CD14-positive monocyte (primary cell): ENCODE data around the gene S100A6. TPM values are rescaled to one million over a fixed set of nuclear protein-coding genes. Genes with fewer than 3 reads are reported as not detected.

Experiments
- DNase-seq, 3 donors: peaks; one replicate each; pipeline ENCODE4 v3.0.0-alpha.2; 2011 to 2022
- H2AFZ ChIP-seq: 2 replicates; pipeline ENCODE4 v1.6.0; 2012; ENCODE audit warnings: mild to moderate bottlenecking, low read depth, low read length, inconsistent platforms; ENCODE audit not compliant: insufficient read depth, poor library complexity, severe bottlenecking
- H3K27ac ChIP-seq, 2 donors: 1 replicate in 1 of 2; 2 replicates in 1 of 2; pipeline ENCODE4 v1.5.1; 2012 to 2013; ENCODE audit warnings: low read length in 2 of 2, control low read depth in 1 of 2, inconsistent platforms in 1 of 2, low read depth in 1 of 2, mild to moderate bottlenecking in 1 of 2
- H3K27me3 ChIP-seq, 2 donors: one replicate each; pipeline versions ENCODE4 v1.6.0 to v1.6.1; 2011 to 2013; ENCODE audit warnings: low read length in 2 of 2; ENCODE audit not compliant: control insufficient read depth in 2 of 2, insufficient read depth in 2 of 2
- H3K36me3 ChIP-seq, 2 donors: replicated peaks in 1 of 2; 1 replicate in 1 of 2; 2 replicates in 1 of 2; pipeline versions ENCODE4 v1.5.1 to v1.6.1; 2012 to 2013; ENCODE audit warnings: low read length in 2 of 2, control low read depth in 1 of 2, inconsistent platforms in 1 of 2, mild to moderate bottlenecking in 1 of 2; ENCODE audit not compliant: insufficient read depth in 2 of 2, control insufficient read depth in 1 of 2
- H3K4me1 ChIP-seq, 2 donors: 1 replicate in 1 of 2; 2 replicates in 1 of 2; pipeline versions ENCODE4 v1.5.1 to v1.6.1; 2012 to 2013; ENCODE audit warnings: low read length in 2 of 2, control low read depth in 1 of 2, inconsistent platforms in 1 of 2, mild to moderate bottlenecking in 1 of 2, moderate library complexity in 1 of 2; ENCODE audit not compliant: insufficient read depth in 2 of 2, control insufficient read depth in 1 of 2
- H3K4me2 ChIP-seq: replicated peaks from 2 replicates; pipeline ENCODE3; 2012; ENCODE audit warnings: low read length, moderate library complexity, mild to moderate bottlenecking; ENCODE audit not compliant: poor library complexity, severe bottlenecking; ENCODE audit errors: extremely low read depth
- H3K4me3 ChIP-seq, 3 experiments: fragments of 200-600 bp in 1 of 3; sonication (generic) in 1 of 3; replicated peaks in 1 of 3; 1 replicate in 2 of 3; 2 replicates in 1 of 3; pipeline ENCODE4 v1.5.1; 2011 to 2013; ENCODE audit warnings: low read length in 3 of 3, mild to moderate bottlenecking in 3 of 3, control low read depth in 2 of 3, low read depth in 2 of 3, inconsistent platforms in 1 of 3, moderate library complexity in 1 of 3
- H3K79me2 ChIP-seq: 2 replicates; pipeline ENCODE4 v1.6.0; 2012; ENCODE audit warnings: mild to moderate bottlenecking, control low read depth, inconsistent platforms, low read length, moderate library complexity; ENCODE audit not compliant: insufficient read depth
- H3K9ac ChIP-seq: 2 replicates; pipeline ENCODE4 v1.6.0; 2017; ENCODE audit warnings: low read length, mild to moderate bottlenecking; ENCODE audit not compliant: insufficient read depth, poor library complexity, severe bottlenecking
- H3K9me3 ChIP-seq, 2 donors: replicated peaks in 1 of 2; 1 replicate in 1 of 2; 2 replicates in 1 of 2; pipeline versions ENCODE4 v1.5.1 to v1.6.1; 2012 to 2013; ENCODE audit warnings: low read length in 2 of 2, control low read depth in 1 of 2; ENCODE audit not compliant: control insufficient read depth in 1 of 2, insufficient read depth in 1 of 2
- H4K20me1 ChIP-seq: 2 replicates; pipeline ENCODE4 v1.6.0; 2012; ENCODE audit warnings: mild to moderate bottlenecking, low read length, control low read depth, moderate library complexity; ENCODE audit not compliant: insufficient read depth
- H3K27ac Mint-ChIP-seq, 7 donors: one replicate each; pipeline ENCODE4 v1.8.0; 2020; ENCODE audit warnings: mild to moderate bottlenecking in 7 of 7, mixed read lengths in 7 of 7, moderate library complexity in 6 of 7, inconsistent platforms in 2 of 7
- H3K27me3 Mint-ChIP-seq, 3 donors: one replicate each; pipeline ENCODE4 v1.8.0; 2021 to 2022; ENCODE audit warnings: low read depth in 3 of 3, mild to moderate bottlenecking in 3 of 3, mixed read lengths in 3 of 3, moderate library complexity in 3 of 3, inconsistent platforms in 1 of 3
- H3K36me3 Mint-ChIP-seq, 2 donors: one replicate each; pipeline ENCODE4 v1.8.0; 2020; ENCODE audit warnings: mixed read lengths in 2 of 2, inconsistent platforms in 1 of 2, mild to moderate bottlenecking in 1 of 2
- H3K4me1 Mint-ChIP-seq: one replicate; pipeline ENCODE4 v1.8.0; 2020; ENCODE audit warnings: mild to moderate bottlenecking, mixed read lengths
- H3K4me3 Mint-ChIP-seq, 2 donors: one replicate each; pipeline ENCODE4 v1.8.0; 2020; ENCODE audit warnings: mild to moderate bottlenecking in 2 of 2, mixed read lengths in 2 of 2, moderate library complexity in 1 of 2
- H3K9me3 Mint-ChIP-seq, 7 donors: one replicate each; pipeline ENCODE4 v1.8.0; 2020 to 2022; ENCODE audit warnings: mixed read lengths in 7 of 7, mild to moderate bottlenecking in 6 of 7, moderate library complexity in 6 of 7, inconsistent platforms in 2 of 7
- CTCF ChIP-seq: fragments of 200-600 bp; IDR thresholded peaks from one replicate; pipeline ENCODE4 v1.8.0; 2022; ENCODE audit warnings: antibody characterized with exemption, mild to moderate bottlenecking
- whole genome bisulfite sequencing: methylation state at CpG from one replicate; pipeline ENCODE4 v1.1.5; 2013; ENCODE audit warnings: missing lambda C conversion rate; ENCODE audit not compliant: insufficient coverage; 5-methylcytosine and 5-hydroxymethylcytosine counted together
- intact Hi-C, 2 donors: fragments of 100-400 bp; cut with micrococcal nuclease; formaldehyde crosslinking; loops; one replicate each; pipeline versions ENCODE4 v1.15.0 to v1.15.1; 2023
- polyA plus RNA-seq, 3 donors: library from polyadenylated mRNA; depleted of rRNA in 1 of 3; unstranded in 2 of 3; stranded (reverse) in 1 of 3; fragments of 300-500 nt in 2 of 3; fragments of >200 nt in 1 of 3; fragmentation: Illumina TruSeq in 2 of 3; gene quantifications; 1 replicate in 2 of 3; 2 replicates in 1 of 3; pipeline ENCODE4 v1.2.3, GENCODE V29; 2012 to 2021

S100A6 gene
- polyA plus RNA-seq, 3 donors = 1,242 to 5,004 (median 4,414) TPM

DNA sequence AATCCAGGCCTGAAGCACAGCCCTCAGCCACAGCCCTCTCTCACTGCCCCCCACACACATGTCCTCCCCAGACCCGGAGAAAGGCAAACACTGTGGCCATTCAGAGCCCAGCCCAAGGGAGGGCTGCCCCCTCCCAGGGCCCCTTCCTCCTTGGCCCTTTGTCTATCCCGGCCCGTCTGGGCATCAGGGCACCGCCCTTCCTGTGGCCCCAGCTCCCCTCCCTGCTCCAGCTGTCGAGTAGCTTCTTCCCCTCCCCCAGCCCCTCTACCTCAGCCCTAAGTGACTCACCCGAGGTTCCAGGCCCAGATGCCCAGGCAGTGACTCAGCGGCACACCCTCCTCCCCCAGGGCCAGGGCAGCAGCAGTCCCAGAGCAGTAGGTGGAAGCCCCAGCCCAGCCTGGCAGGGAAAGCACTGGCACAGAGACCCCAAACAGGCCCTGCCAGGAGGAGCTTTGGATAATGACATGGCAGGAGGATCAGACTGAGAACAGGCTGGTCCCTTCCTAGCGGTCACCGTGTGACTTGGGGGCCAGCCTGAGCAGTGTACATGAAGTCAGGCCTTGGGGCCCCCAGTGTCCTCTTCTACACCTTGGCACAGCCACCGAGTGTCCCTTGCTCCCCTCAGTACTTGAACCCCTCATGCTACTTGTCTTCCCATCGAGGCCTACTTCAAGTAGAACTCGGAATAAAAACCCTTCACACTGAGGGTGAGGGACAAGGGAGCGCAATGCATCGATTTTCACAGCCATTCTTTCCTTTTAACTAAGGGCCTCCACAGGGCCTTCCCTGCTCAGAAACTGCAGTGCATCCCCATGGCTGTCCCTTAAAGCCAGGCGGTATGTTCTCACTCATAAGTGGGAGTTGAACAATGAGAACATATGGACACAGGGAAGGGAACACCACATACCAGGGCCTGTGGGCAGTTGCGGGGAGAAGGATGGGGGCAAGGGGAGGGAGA, 30.9 kb upstream of the S100A6 start:
- no peaks in the 10 kb centered on the region for H3K27me3 ChIP-seq
- no peaks in the 10 kb centered on the region for H3K36me3 ChIP-seq
- intact Hi-C loops = loop anchor here (5.0 kb wide), 2 partner anchors 54 to 1519 kb away; no protein-coding TSS in a partner anchor
- no peak for TF ChIP-seq CTCF
- 29% methylated on average over 9 of the region's 16 CpGs for WGBS
- no peaks in the 10 kb centered on the region for H3K9me3 ChIP-seq
- no peak overlapping the region for H2AFZ ChIP-seq
- Mint-ChIP-seq H3K4me1 (peaks cover 56% of the 10 kb centered on the region), H3K9me3 (no peaks in the 10 kb centered on the region), H3K4me3 (peak overlapping the region; percentile 43 to 89), H3K27ac (peak overlapping the region; percentile 99 to 100 (median 100)), H3K36me3 (peaks cover 0 to 5% of the 10 kb centered on the region in 2 donors), H3K27me3 (peaks cover 0 to 8% (median 1%) of the 10 kb centered on the region in 3 donors)
- H3K4me1 ChIP-seq = peaks cover 57 to 58% of the 10 kb centered on the region in 2 donors
- peak overlapping the region; percentile 97 to 100 for H3K27ac ChIP-seq
- H3K9ac ChIP-seq = peak overlapping the region; percentile 80
- peak overlapping the region; percentile 67 for H3K4me2 ChIP-seq
- H3K79me2 ChIP-seq = peaks cover 13% of the 10 kb centered on the region
- H3K4me3 ChIP-seq = peak overlapping the region in 1 of 3 experiments; percentile 42
- peak; percentile 99 to 100 (median 99) for DNase-seq
- no peaks in the 10 kb centered on the region for H4K20me1 ChIP-seq

DNA sequence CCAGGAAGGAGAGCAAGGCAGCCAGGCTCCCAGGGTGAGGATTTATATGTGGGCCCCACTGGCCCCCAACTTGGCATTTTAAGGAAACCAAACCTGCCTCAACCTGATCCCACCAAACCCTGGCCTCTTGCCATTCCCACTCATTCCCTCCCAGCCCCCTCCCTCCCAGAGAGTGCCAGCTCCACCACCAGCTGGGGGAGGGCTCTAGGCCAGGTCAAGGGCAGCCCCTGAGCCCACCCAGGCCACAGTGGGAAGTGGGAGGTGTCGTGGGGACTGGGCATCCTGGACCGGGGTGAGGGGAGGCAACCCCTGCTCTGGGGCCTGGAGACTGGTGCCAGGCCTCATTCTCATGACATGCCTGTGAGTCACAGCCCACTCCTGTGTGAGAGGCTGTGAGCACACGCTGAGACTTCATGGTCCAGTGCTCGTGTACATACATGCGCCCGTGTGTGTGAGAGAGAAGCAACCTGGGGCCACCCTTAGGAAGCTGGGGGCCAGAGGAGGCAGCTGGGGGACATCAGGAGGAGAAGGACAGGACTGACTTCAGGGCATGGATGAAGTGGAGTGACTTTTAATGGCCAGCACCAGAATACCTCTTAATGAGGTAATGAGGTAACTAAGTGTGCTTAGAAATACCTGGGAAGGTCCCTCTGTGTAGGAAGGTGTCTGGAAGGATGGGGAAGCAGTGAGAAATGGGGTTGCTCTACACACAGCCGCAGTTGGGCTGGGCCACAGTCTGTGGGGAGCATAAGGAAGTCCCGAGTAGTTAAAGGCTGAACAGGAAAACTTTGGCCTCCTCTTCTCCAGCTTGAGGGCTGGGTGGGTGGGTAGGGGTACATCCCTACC, 30.0 kb upstream of the S100A6 start, which contains the start of gene S100A2:
S100A2 (minus strand) TSS at position 316 of the 846 bp plus-strand sequence. CDS start 1,967 bp downstream, outside the sequence.
- Histone ChIP-seq H3K79me2 (peaks cover 13% of the 10 kb centered on the region), H3K27me3 (no peaks in the 10 kb centered on the region), H3K4me3 (peak within 1 kb of the TSS in 1 of 3 experiments; percentile 42), H4K20me1 (no peaks in the 10 kb centered on the region), H3K9me3 (no peaks in the 10 kb centered on the region), H3K36me3 (no peaks in the 10 kb centered on the region), H3K27ac (peak within 1 kb of the TSS; percentile 97 to 100), H2AFZ (peak within 1 kb of the TSS; percentile 51), H3K4me2 (peak within 1 kb of the TSS; percentile 67), H3K4me1 (peaks cover 56 to 57% of the 10 kb centered on the region in 2 donors), H3K9ac (peak within 1 kb of the TSS; percentile 80)
- Mint-ChIP-seq H3K4me1 (peaks cover 59% of the 10 kb centered on the region), H3K4me3 (peak within 1 kb of the TSS; percentile 70 to 89), H3K27me3 (peaks cover 0 to 7% (median 0%) of the 10 kb centered on the region in 3 donors), H3K36me3 (peaks cover 0 to 5% of the 10 kb centered on the region in 2 donors), H3K27ac (peak within 1 kb of the TSS; percentile 99 to 100 (median 100)), H3K9me3 (no peaks in the 10 kb centered on the region)
- TF ChIP-seq CTCF = no peak
- 0% methylated on average over 3 of the region's 8 CpGs for WGBS
- intact Hi-C loops = loop anchor here (5.0 kb wide), 2 partner anchors 53 to 1518 kb away; no protein-coding TSS in a partner anchor
- DNase-seq = peak; percentile 94 to 98 (median 97)
